ENCODE results near the gene LBHD2.

LBHD2 gene

DNA sequence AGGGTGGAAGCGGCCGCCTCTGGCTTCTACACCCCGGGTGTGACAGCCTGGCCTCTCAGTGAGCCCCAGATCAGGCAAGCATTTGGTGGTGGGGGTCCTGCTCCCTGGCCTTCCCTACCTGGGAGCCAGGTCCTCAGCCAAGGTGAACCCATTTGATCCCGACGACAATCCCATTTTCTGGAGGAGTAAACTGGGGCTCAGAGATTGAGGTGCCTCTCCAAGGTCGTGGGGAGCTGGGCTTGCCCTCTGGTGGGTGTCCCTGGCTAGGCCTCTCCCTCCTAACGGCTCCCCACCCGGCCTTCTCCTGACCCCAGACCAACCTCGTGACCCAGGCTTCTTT is 7.8 kb downstream of the LBHD2 start:
- no peak for TF ChIP-seq EZH2phosphoT487 (IDR thresholded peaks at IDR 0.05; ENCODE audit: low read depth)
- TF ChIP-seq, protein P1, sequence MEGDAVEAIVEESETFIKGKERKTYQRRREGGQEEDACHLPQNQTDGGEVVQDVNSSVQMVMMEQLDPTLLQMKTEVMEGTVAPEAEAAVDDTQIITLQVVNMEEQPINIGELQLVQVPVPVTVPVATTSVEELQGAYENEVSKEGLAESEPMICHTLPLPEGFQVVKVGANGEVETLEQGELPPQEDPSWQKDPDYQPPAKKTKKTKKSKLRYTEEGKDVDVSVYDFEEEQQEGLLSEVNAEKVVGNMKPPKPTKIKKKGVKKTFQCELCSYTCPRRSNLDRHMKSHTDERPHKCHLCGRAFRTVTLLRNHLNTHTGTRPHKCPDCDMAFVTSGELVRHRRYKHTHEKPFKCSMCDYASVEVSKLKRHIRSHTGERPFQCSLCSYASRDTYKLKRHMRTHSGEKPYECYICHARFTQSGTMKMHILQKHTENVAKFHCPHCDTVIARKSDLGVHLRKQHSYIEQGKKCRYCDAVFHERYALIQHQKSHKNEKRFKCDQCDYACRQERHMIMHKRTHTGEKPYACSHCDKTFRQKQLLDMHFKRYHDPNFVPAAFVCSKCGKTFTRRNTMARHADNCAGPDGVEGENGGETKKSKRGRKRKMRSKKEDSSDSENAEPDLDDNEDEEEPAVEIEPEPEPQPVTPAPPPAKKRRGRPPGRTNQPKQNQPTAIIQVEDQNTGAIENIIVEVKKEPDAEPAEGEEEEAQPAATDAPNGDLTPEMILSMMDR (IDR thresholded peaks at IDR 0.05; ENCODE audit: low read depth, low read length): peak; percentile 32; the same call in 1 of the 2 replicates
- no peaks in the 10 kb centered on the region for H3K36me3 ChIP-seq (replicated peaks; ENCODE audit: low read depth, low read length)
- H3K4me2 ChIP-seq (ENCODE audit: low read length): peak overlapping the region; percentile 83
- peak overlapping the region; percentile 84 for H2AFZ ChIP-seq (ENCODE audit: low read depth, low read length)
- H3K27me3 ChIP-seq (ENCODE audit: low read depth, low read length): no peaks in the 10 kb centered on the region
- H3K9ac ChIP-seq (ENCODE audit: low read length): peak overlapping the region; percentile 68
- peaks cover 14% of the 10 kb centered on the region for H3K4me1 ChIP-seq (ENCODE audit: low read length)
- no peaks in the 10 kb centered on the region for H3K9me3 ChIP-seq (ENCODE audit: insufficient read depth, low read length)
- H3K4me3 ChIP-seq (ENCODE audit: low read length): peak overlapping the region; percentile 81
- no peak overlapping the region for H3K27ac ChIP-seq (ENCODE audit: low read length)
- H4K20me1 ChIP-seq (ENCODE audit: insufficient read depth, low read length): no peaks in the 10 kb centered on the region
- no peaks in the 10 kb centered on the region for H3K79me2 ChIP-seq (ENCODE audit: low read length)

DNA sequence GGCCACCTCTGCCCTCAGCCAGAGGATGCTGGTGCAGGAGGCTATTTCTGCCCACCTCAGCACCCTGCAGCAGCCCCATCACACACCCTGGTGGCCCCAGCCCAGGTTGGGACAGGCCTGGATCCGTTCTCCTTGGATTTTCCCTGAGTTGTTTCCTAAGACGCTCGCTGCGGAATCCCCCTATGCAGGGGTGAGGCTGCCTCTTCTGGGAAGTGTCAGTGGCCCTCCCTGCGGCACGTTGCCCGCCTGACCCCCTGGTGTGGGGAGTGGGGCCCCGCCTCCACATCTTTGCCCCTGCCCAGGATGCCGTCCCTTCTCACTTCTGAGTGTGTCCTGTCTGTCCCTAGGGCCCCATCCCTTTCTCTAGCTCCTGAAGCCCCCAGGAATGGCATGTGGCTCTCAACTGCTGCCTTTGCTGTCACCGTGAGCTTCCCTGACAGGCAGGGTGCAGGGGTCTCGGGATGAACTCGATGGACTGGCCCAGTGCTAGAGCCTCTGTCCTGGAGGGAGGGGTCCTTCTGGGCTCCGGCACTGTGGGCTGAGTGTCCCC is 9.9 kb downstream of the LBHD2 start:
- Histone ChIP-seq H3K9me3 (ENCODE audit: insufficient read depth, low read length) (no peaks in the 10 kb centered on the region), H3K4me1 (ENCODE audit: low read length) (peaks cover 14% of the 10 kb centered on the region), H2AFZ (ENCODE audit: low read depth, low read length) (no peak overlapping the region), H4K20me1 (ENCODE audit: insufficient read depth, low read length) (no peaks in the 10 kb centered on the region), H3K4me2 (ENCODE audit: low read length) (no peak overlapping the region), H3K36me3 (replicated peaks; ENCODE audit: low read depth, low read length) (no peaks in the 10 kb centered on the region), H3K27ac (ENCODE audit: low read length) (no peak overlapping the region), H3K9ac (ENCODE audit: low read length) (no peak overlapping the region), H3K79me2 (ENCODE audit: low read length) (no peaks in the 10 kb centered on the region), H3K4me3 (ENCODE audit: low read length) (no peak overlapping the region), H3K27me3 (ENCODE audit: low read depth, low read length) (no peaks in the 10 kb centered on the region)
- TF ChIP-seq, protein P1 (IDR thresholded peaks at IDR 0.05; ENCODE audit: low read depth, low read length): no peak
- no peak for TF ChIP-seq EZH2phosphoT487 (IDR thresholded peaks at IDR 0.05; ENCODE audit: low read depth)

- no peak within 1 kb of the TSS for H3K4me2 ChIP-seq (ENCODE audit: low read length)
- no peaks in the 10 kb centered on the region for H3K79me2 ChIP-seq (ENCODE audit: low read length)
- H3K27ac ChIP-seq (ENCODE audit: low read length): no peak within 1 kb of the TSS
- no peaks in the 10 kb centered on the region for H4K20me1 ChIP-seq (ENCODE audit: insufficient read depth, low read length)
- no peak for TF ChIP-seq EZH2phosphoT487 (IDR thresholded peaks at IDR 0.05; ENCODE audit: low read depth)
- TF ChIP-seq, protein P1 (IDR thresholded peaks at IDR 0.05; ENCODE audit: low read depth, low read length): no peak
- H2AFZ ChIP-seq (ENCODE audit: low read depth, low read length): no peak within 1 kb of the TSS
- no peaks in the 10 kb centered on the region for H3K36me3 ChIP-seq (replicated peaks; ENCODE audit: low read depth, low read length)
- H3K4me3 ChIP-seq (ENCODE audit: low read length): no peak within 1 kb of the TSS
- no peaks in the 10 kb centered on the region for H3K27me3 ChIP-seq (ENCODE audit: low read depth, low read length)
- H3K9ac ChIP-seq (ENCODE audit: low read length): no peak within 1 kb of the TSS
- peaks cover 14% of the 10 kb centered on the region for H3K4me1 ChIP-seq (ENCODE audit: low read length)
- H3K9me3 ChIP-seq (ENCODE audit: insufficient read depth, low read length): no peaks in the 10 kb centered on the region
Measured at GRCh38 chr14:103094406-103095209, 10.6 kb downstream of the LBHD2 start, which contains the start of gene EXOC3L4. Gene EXOC3L4 (plus strand): TSS chr14:103094725. CDS start chr14:103100220, 5,495 bp downstream.

GRCh38 chr14:103095210-103095778 is 11.3 kb downstream of the LBHD2 start:
- no peaks in the 10 kb centered on the region for H3K9me3 ChIP-seq (ENCODE audit: insufficient read depth, low read length)
- no peak overlapping the region for H2AFZ ChIP-seq (ENCODE audit: low read depth, low read length)
- H3K4me2 ChIP-seq (ENCODE audit: low read length): no peak overlapping the region
- H3K36me3 ChIP-seq (replicated peaks; ENCODE audit: low read depth, low read length): no peaks in the 10 kb centered on the region
- H3K9ac ChIP-seq (ENCODE audit: low read length): no peak overlapping the region
- TF ChIP-seq EZH2phosphoT487 (IDR thresholded peaks at IDR 0.05; ENCODE audit: low read depth): no peak
- TF ChIP-seq, protein P1 (IDR thresholded peaks at IDR 0.05; ENCODE audit: low read depth, low read length): no peak
- no peaks in the 10 kb centered on the region for H4K20me1 ChIP-seq (ENCODE audit: insufficient read depth, low read length)
- H3K27ac ChIP-seq (ENCODE audit: low read length): no peak overlapping the region
- peaks cover 18% of the 10 kb centered on the region for H3K4me1 ChIP-seq (ENCODE audit: low read length)
- H3K27me3 ChIP-seq (ENCODE audit: low read depth, low read length): no peaks in the 10 kb centered on the region
- no peaks in the 10 kb centered on the region for H3K79me2 ChIP-seq (ENCODE audit: low read length)
- no peak overlapping the region for H3K4me3 ChIP-seq (ENCODE audit: low read length)

Data from OCI-LY3 (cell line).